GM12865 (cell line): ENCODE measurements around the gene TMEM121B.

ENCODE experiments used
- DNase-seq: peaks from one replicate; pipeline ENCODE4 v3.0.0; 2010; ENCODE audit warnings: low read depth
- H3K4me3 ChIP-seq: 2 replicates; pipeline ENCODE4 v1.5.1; 2011; ENCODE audit warnings: mild to moderate bottlenecking, low read depth, low read length, control low read depth
- CTCF ChIP-seq: IDR thresholded peaks from 2 replicates; pipeline ENCODE4 v1.5.1; 2011; ENCODE audit warnings: low read length, control low read depth, low read depth, inconsistent platforms; ENCODE audit not compliant: insufficient read depth; ENCODE audit errors: missing control alignments

Gene TMEM121B

DNA sequence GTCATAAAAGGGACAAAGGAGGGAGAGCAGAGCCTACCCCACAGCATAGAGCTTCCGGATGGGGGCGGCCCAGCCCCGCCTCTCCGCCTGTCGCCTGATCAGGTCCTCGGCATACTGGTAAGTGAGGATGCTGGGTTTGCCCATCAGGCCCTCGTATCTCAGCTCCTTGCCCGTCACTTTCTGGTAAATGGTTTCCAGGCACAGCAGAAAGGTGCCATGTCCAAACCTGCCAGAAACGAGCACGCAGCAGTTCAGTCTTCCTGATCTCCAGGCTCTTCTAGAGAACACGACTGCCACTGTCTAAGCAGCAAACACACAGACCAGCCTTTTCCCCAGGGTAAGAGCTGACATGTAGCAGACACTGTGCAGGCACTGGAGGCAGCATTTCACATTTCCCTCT, 17.4 kb upstream of the TMEM121B start:
- H3K4me3 ChIP-seq, result no peak overlapping the region
- no peak for DNase-seq
- no peak for TF ChIP-seq CTCF

- no peak overlapping the region for H3K4me3 ChIP-seq
- TF ChIP-seq CTCF, result no peak
- no peak for DNase-seq
These were observed 16.8 kb upstream of the TMEM121B start for GRCh38 chr22:17137861-17138425.

DNA sequence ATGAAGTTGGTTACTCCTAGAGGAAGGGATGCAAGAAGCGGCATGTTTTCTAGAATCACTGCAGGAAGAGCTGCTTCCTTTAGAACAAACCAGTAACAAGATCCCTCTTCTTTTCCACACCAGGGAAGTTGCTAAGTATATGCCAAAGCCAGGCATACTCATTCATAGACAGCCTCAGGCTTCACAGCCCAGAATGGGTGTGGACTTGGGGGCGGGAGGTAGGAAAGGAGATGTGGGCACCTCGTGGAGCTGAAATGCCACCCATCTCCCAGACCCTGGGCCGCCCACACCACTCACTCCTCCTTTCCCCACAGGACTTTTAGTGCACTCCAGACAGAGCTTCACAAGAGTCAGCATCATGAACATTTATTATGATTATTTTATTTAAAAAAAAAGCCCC, 16.0 kb upstream of the TMEM121B start:
- no peak for DNase-seq
- no peak for TF ChIP-seq CTCF
- H3K4me3 ChIP-seq, result no peak overlapping the region

DNA sequence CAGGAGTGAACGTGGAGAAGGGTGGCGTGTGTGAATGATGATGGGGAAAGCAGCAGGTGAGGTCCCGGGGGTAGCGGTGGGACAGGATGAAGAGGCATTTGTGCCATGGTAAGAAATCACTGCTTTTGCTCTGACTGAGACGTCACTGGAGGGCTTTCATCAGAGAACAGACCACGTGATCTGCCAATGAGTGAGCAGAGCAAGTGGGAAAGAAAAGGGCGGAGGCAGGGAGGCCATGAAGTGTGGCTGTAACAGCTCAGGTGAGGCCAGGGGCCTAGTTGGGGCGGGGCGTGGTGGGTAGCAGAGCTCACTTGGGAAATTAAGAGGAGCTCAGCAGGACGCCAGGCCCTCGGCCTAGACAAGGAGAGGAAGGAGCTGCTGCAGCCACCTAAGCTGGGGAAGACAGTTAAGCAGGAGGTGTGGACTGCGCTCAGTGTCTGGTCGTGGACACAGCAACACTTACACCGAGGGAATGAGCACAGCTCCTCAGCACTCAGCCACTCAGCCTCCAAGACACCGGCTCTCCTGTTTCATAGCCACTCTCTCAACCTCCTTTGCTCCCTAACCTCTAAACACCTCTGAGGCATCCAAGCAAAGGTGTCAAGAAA, 14.1 kb upstream of the TMEM121B start:
- no peak overlapping the region for H3K4me3 ChIP-seq
- no peak for TF ChIP-seq CTCF
- no peak for DNase-seq

GRCh38 chr22:17133137-17133536, 12.0 kb upstream of the TMEM121B start:
- no peak for TF ChIP-seq CTCF
- DNase-seq, result no peak
- H3K4me3 ChIP-seq, result no peak overlapping the region

DNA sequence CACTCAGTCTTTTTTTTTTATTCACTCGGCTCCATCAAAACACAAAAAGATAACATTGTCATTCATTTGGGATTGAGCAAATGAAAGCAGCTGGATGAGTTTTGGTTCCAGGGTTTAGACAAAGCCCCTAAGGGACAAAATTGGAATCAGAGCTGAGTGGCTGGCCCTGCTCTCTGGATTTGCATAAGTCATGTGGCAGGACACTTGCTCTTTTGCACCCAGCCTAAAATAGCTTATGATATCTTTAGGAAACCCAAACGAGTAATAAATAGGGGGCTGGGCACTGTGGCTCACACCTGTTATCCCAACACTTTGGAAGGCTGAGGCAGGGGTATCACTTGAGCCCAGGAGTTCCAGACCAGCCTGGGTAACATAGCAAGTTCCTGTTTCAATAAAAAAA, 11.0 kb upstream of the TMEM121B start:
- no peak overlapping the region for H3K4me3 ChIP-seq
- no peak for DNase-seq
- no peak for TF ChIP-seq CTCF

GRCh38 chr22:17131686-17132085, 10.5 kb upstream of the TMEM121B start:
- no peak for TF ChIP-seq CTCF

More at GRCh38 chr22:17131686-17132085, 10.5 kb upstream of the TMEM121B start:
- DNase-seq, result no peak
- H3K4me3 ChIP-seq, result no peak overlapping the region
